SK-N-SH (cell line): Measurements from ENCODE around the gene FABP7.

Source experiments
- EP300 ChIP-seq, 2 experiments: IDR thresholded peaks; 2 replicates each; pipeline versions ENCODE4 v1.4.0 to v1.6.1; 2012; ENCODE audit warnings: borderline replicate concordance in 1 of 2, low read depth in 1 of 2, low read length in 1 of 2
- GABPA ChIP-seq: IDR thresholded peaks from 2 replicates; pipeline ENCODE4 v1.4.0; 2012; ENCODE audit warnings: low read depth, mild to moderate bottlenecking
- NRF1 ChIP-seq: IDR thresholded peaks from 2 replicates; pipeline ENCODE4 v1.6.1; 2012; ENCODE audit warnings: low read depth, mild to moderate bottlenecking, low read length
- POLR2AphosphoS5 ChIP-seq: IDR thresholded peaks from 2 replicates; pipeline ENCODE4 v1.6.1; 2012; ENCODE audit warnings: low read depth, low read length
- RFX5 ChIP-seq: IDR thresholded peaks from 2 replicates; pipeline ENCODE4 v1.6.1; 2012; ENCODE audit warnings: mild to moderate bottlenecking, improper control_type of control experiment, low read length
- SIN3A ChIP-seq: IDR thresholded peaks from 2 replicates; pipeline ENCODE4 v1.6.1; 2012; ENCODE audit warnings: low read depth, mild to moderate bottlenecking, low read length, moderate library complexity, borderline replicate concordance
- TF ChIP-seq, protein P1 (sequence below): fragments of 200-600 bp; sonication (generic); IDR thresholded peaks from 2 replicates; pipeline ENCODE4 v1.6.1; 2017; ENCODE audit warnings: antibody characterized with exemption, mild to moderate bottlenecking, moderate library complexity
- TF ChIP-seq, protein P2 (sequence below): IDR thresholded peaks from 2 replicates; pipeline ENCODE4 v1.4.0; 2012; ENCODE audit warnings: low read depth, borderline replicate concordance
- TF ChIP-seq, protein P3 (sequence below): IDR thresholded peaks from 2 replicates; pipeline ENCODE4 v1.6.1; 2012; ENCODE audit warnings: mild to moderate bottlenecking, low read depth, low read length, moderate library complexity

DNA sequence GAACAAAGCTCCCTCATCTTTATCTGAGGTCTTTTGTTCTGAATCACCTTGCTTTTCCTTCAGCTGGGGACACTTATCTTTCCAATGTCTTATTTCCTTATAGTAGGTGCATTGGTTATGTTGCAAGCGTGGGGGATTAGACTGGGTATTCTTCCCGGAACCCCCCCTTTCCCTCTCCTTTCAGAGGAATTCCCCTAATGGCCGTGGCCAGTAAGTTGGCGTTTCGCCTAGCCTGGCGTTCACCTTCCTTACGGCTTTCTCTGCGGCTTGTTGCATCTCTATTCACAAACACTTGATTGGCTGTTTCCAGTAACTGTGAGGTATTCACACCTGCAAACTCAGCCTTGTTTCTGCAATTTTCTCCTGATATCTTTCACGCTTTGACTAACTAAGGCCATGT is 32.8 kb upstream of the FABP7 start:
- TF ChIP-seq, protein P1, sequence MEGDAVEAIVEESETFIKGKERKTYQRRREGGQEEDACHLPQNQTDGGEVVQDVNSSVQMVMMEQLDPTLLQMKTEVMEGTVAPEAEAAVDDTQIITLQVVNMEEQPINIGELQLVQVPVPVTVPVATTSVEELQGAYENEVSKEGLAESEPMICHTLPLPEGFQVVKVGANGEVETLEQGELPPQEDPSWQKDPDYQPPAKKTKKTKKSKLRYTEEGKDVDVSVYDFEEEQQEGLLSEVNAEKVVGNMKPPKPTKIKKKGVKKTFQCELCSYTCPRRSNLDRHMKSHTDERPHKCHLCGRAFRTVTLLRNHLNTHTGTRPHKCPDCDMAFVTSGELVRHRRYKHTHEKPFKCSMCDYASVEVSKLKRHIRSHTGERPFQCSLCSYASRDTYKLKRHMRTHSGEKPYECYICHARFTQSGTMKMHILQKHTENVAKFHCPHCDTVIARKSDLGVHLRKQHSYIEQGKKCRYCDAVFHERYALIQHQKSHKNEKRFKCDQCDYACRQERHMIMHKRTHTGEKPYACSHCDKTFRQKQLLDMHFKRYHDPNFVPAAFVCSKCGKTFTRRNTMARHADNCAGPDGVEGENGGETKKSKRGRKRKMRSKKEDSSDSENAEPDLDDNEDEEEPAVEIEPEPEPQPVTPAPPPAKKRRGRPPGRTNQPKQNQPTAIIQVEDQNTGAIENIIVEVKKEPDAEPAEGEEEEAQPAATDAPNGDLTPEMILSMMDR, result no peak
- no peak for TF ChIP-seq POLR2AphosphoS5
- TF ChIP-seq GABPA, result no peak
- TF ChIP-seq EP300 (IDR thresholded peaks at IDR 0.05; ENCODE audit: borderline replicate concordance in 1 of 2, low read depth in 1 of 2, low read length in 1 of 2), result no peak
- no peak for TF ChIP-seq RFX5
- TF ChIP-seq, protein P2, sequence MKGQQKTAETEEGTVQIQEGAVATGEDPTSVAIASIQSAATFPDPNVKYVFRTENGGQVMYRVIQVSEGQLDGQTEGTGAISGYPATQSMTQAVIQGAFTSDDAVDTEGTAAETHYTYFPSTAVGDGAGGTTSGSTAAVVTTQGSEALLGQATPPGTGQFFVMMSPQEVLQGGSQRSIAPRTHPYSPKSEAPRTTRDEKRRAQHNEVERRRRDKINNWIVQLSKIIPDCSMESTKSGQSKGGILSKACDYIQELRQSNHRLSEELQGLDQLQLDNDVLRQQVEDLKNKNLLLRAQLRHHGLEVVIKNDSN, result no peak
- no peak for TF ChIP-seq SIN3A
- TF ChIP-seq NRF1, result no peak
- TF ChIP-seq, protein P3, sequence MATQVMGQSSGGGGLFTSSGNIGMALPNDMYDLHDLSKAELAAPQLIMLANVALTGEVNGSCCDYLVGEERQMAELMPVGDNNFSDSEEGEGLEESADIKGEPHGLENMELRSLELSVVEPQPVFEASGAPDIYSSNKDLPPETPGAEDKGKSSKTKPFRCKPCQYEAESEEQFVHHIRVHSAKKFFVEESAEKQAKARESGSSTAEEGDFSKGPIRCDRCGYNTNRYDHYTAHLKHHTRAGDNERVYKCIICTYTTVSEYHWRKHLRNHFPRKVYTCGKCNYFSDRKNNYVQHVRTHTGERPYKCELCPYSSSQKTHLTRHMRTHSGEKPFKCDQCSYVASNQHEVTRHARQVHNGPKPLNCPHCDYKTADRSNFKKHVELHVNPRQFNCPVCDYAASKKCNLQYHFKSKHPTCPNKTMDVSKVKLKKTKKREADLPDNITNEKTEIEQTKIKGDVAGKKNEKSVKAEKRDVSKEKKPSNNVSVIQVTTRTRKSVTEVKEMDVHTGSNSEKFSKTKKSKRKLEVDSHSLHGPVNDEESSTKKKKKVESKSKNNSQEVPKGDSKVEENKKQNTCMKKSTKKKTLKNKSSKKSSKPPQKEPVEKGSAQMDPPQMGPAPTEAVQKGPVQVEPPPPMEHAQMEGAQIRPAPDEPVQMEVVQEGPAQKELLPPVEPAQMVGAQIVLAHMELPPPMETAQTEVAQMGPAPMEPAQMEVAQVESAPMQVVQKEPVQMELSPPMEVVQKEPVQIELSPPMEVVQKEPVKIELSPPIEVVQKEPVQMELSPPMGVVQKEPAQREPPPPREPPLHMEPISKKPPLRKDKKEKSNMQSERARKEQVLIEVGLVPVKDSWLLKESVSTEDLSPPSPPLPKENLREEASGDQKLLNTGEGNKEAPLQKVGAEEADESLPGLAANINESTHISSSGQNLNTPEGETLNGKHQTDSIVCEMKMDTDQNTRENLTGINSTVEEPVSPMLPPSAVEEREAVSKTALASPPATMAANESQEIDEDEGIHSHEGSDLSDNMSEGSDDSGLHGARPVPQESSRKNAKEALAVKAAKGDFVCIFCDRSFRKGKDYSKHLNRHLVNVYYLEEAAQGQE, result no peak
